RWPE2 (cell line): ENCODE results near the gene ARID1A.

Source experiments
- ATAC-seq: fragments of 200-7000 bp; cut with Tn5 transposase; 3 replicates; pipeline ENCODE4 v1.9.1; 2021; ENCODE audit warnings: low read depth
- DNase-seq: peaks from one replicate; pipeline ENCODE4 v3.0.0-alpha.2; 2020; ENCODE audit warnings: low spot score
- H3K27ac ChIP-seq: fragments of 450-650 bp; 2 replicates; pipeline ENCODE4 v1.5.1; 2017; ENCODE audit warnings: mild to moderate bottlenecking; ENCODE audit not compliant: poor library complexity, severe bottlenecking
- H3K27me3 ChIP-seq: fragments of 250-450 bp; sonication (Bioruptor Pico); 2 replicates; pipeline ENCODE4 v1.5.1; 2021; ENCODE audit warnings: mild to moderate bottlenecking, moderate library complexity; ENCODE audit not compliant: insufficient read depth, poor library complexity, severe bottlenecking
- H3K36me3 ChIP-seq: fragments of 250-450 bp; sonication (Bioruptor Pico); 2 replicates; pipeline ENCODE4 v1.5.1; 2020; ENCODE audit warnings: low read depth, mild to moderate bottlenecking, moderate library complexity
- H3K4me1 ChIP-seq: fragments of 250-450 bp; sonication (Bioruptor Pico); 2 replicates; pipeline ENCODE4 v1.5.1; 2021; ENCODE audit warnings: mild to moderate bottlenecking, moderate library complexity; ENCODE audit not compliant: insufficient read depth, poor library complexity, severe bottlenecking
- H3K4me3 ChIP-seq: fragments of 250-450 bp; sonication (Bioruptor Pico); 2 replicates; pipeline ENCODE4 v1.5.1; 2021; ENCODE audit warnings: mild to moderate bottlenecking, moderate library complexity; ENCODE audit not compliant: severe bottlenecking
- H3K9me3 ChIP-seq: fragments of 250-450 bp; sonication (Bioruptor Pico); 2 replicates; pipeline ENCODE4 v1.5.1; 2021; ENCODE audit warnings: mild to moderate bottlenecking, moderate library complexity; ENCODE audit not compliant: severe bottlenecking
- TF ChIP-seq, protein P1 (sequence below): fragments of 450-650 bp; IDR thresholded peaks from one replicate; pipeline ENCODE4 v1.5.1; 2017; ENCODE audit warnings: mild to moderate bottlenecking, moderate library complexity; ENCODE audit not compliant: poor library complexity, severe bottlenecking

ARID1A gene

GRCh38 chr1:26696119-26696653, 371 bp downstream of the ARID1A start:
- TF ChIP-seq, protein P1, sequence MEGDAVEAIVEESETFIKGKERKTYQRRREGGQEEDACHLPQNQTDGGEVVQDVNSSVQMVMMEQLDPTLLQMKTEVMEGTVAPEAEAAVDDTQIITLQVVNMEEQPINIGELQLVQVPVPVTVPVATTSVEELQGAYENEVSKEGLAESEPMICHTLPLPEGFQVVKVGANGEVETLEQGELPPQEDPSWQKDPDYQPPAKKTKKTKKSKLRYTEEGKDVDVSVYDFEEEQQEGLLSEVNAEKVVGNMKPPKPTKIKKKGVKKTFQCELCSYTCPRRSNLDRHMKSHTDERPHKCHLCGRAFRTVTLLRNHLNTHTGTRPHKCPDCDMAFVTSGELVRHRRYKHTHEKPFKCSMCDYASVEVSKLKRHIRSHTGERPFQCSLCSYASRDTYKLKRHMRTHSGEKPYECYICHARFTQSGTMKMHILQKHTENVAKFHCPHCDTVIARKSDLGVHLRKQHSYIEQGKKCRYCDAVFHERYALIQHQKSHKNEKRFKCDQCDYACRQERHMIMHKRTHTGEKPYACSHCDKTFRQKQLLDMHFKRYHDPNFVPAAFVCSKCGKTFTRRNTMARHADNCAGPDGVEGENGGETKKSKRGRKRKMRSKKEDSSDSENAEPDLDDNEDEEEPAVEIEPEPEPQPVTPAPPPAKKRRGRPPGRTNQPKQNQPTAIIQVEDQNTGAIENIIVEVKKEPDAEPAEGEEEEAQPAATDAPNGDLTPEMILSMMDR = no peak
- H3K4me3 ChIP-seq = peak overlapping the region; percentile 95
- no peaks in the 10 kb centered on the region for H3K27me3 ChIP-seq
- H3K27ac ChIP-seq = peak overlapping the region; percentile 95
- peaks cover 16% of the 10 kb centered on the region; the same call in 1 of the 2 replicates for H3K36me3 ChIP-seq
- no peaks in the 10 kb centered on the region for H3K9me3 ChIP-seq
- ATAC-seq = no peak
- no peak for DNase-seq
- peaks cover 44% of the 10 kb centered on the region for H3K4me1 ChIP-seq

GRCh38 chr1:26696654-26697430, 1.0 kb downstream of the ARID1A start:
- Histone ChIP-seq H3K36me3 (peaks cover 19% of the 10 kb centered on the region; the same call in 1 of the 2 replicates), H3K4me1 (peaks cover 48% of the 10 kb centered on the region), H3K27me3 (no peaks in the 10 kb centered on the region), H3K9me3 (no peaks in the 10 kb centered on the region), H3K4me3 (peak overlapping the region; percentile 95), H3K27ac (peak overlapping the region; percentile 95)
- DNase-seq (peak; percentile 59), ATAC-seq (no peak)
- TF ChIP-seq, protein P1 = no peak

DNA sequence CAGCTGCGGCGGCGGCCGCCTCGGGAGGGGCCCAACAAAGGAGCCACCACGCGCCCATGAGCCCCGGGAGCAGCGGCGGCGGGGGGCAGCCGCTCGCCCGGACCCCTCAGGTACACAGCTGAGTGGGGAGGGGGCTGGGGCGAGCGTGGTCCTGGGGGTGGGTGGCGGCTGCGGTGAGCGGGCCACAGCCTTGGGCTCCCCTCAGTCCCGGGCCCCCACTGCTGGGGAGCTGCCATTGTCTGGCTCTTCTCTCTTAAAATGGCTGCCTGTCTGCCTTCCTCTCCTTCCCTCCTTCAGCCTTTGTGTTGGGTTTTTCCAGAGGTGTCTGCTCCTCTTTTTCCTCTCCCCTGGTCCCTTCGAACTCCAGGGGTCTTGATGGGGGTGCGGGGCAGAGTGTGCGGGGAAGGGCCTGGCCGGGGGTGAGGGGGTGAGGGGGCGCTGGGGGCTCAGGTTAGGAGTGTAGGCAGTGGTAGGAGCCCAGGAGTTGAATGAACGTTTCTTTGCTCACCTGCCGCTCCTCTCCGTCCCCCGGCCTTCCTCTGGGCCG, 1.7 kb downstream of the ARID1A start:
- H3K27me3 ChIP-seq = no peaks in the 10 kb centered on the region
- H3K4me3 ChIP-seq = peak overlapping the region; percentile 95
- TF ChIP-seq, protein P1 = no peak
- peak overlapping the region; percentile 95 for H3K27ac ChIP-seq
- no peaks in the 10 kb centered on the region for H3K9me3 ChIP-seq
- DNase-seq = no peak
- ATAC-seq = no peak
- peaks cover 19% of the 10 kb centered on the region; the same call in 1 of the 2 replicates for H3K36me3 ChIP-seq
- H3K4me1 ChIP-seq = peaks cover 53% of the 10 kb centered on the region

DNA sequence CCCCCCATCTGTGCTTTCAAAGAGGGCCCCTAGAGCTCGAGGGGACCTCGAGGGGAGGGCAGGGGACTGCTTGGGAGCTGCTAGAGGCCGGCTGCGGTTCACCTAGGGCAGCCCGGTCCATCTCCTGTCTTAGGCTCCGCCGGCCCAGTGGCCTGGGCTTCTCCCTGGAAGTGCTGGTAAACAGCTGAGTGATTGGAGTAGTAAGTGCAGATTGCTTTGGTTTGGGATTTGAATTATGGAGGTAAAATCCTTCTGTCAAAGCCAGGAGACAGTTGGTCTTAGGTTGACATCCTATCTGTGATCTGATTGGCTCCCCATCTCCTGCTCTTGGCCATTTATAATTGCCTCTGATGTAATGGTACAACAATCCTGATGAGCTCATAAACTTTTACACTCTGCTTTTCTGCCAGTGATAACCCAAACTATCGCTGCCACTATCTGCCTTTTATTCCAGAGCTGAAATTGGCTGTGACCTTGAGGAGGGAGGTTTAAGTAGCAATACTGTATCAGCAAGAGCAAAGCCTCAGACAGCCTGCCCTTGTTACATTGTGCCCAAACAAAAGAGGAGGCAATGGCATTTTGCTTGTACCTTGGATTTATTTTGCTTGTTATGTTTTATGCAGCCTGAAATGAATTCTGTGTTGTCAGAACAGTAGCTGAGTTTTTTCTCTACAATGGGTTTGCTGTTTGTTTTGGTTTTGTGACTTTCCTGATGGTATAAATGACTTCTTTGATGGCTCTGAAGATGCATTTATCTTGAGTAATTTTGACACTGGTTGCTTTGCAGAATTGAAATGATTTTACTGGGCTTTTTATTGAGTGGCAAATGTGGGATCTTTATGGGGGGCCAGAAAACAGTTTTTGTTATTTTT, 2.4 kb downstream of the ARID1A start:
- Histone ChIP-seq H3K4me3 (peak overlapping the region; percentile 95), H3K27ac (peak overlapping the region; percentile 95), H3K4me1 (peaks cover 59% of the 10 kb centered on the region), H3K27me3 (no peaks in the 10 kb centered on the region), H3K36me3 (peaks cover 22% of the 10 kb centered on the region; the same call in 1 of the 2 replicates), H3K9me3 (no peaks in the 10 kb centered on the region)
- ATAC-seq (peak; percentile 60), DNase-seq (no peak)
- TF ChIP-seq, protein P1 = no peak
